ENCODE results near the gene MLX.
"Not testable (repeated sequence)": the region's sequence is repeated elsewhere in the genome, so short reads cannot be mapped to it uniquely, and the experiment has no call there.

DNA sequence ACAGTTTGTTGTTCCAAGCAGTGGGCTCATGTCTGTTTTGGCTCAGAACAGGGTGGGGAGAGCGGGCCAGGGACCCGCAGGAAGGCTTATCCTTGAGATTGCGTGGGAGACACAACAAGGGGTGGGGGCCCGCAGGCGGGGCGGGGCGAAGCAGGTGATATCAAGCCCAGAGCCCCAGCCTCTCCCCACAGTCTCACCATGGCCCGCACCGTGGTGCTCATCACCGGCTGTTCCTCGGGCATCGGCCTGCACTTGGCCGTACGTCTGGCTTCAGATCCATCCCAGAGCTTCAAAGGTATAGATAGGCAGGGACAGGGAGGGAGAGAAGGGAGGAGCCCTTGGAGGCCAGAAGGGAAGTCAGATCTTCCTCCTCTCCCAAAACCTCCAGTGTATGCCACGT, 14.2 kb upstream of the MLX start, which contains the start of gene HSD17B1:
- TF ChIP-seq POLR2A, CTCF (IDR thresholded peaks at IDR 0.05): not testable (repeated sequence)
